ENCODE results near the gene TRMT44.

TRMT44 gene

GRCh38 chr4:8502371-8502770 is 61.8 kb downstream of the TRMT44 start:
- H3K4me2 ChIP-seq (ENCODE audit: low read length) = no peak overlapping the region
- no peaks in the 10 kb centered on the region for H3K4me1 ChIP-seq (ENCODE audit: low read length)
- H3K36me3 ChIP-seq (replicated peaks; ENCODE audit: low read depth, low read length) = no peaks in the 10 kb centered on the region
- no peaks in the 10 kb centered on the region for H3K27me3 ChIP-seq (ENCODE audit: low read depth, low read length)
- no peak overlapping the region for H3K4me3 ChIP-seq (ENCODE audit: low read length)
- H3K79me2 ChIP-seq (ENCODE audit: low read length) = no peaks in the 10 kb centered on the region
- no peak overlapping the region for H3K27ac ChIP-seq (ENCODE audit: low read length)
- TF ChIP-seq CTCF (IDR thresholded peaks at IDR 0.05; ENCODE audit: low read depth, low read length) = no peak
- no peak for TF ChIP-seq EZH2phosphoT487 (IDR thresholded peaks at IDR 0.05; ENCODE audit: low read depth)
- H3K9ac ChIP-seq (ENCODE audit: low read length) = no peak overlapping the region
- no peaks in the 10 kb centered on the region for H3K9me3 ChIP-seq (ENCODE audit: insufficient read depth, low read length)
- no peak overlapping the region for H2AFZ ChIP-seq (ENCODE audit: low read depth, low read length)
- H4K20me1 ChIP-seq (ENCODE audit: insufficient read depth, low read length) = no peaks in the 10 kb centered on the region

GRCh38 chr4:8502836-8503585 is 62.4 kb downstream of the TRMT44 start:
- Histone ChIP-seq H2AFZ (ENCODE audit: low read depth, low read length) (no peak overlapping the region), H3K79me2 (ENCODE audit: low read length) (no peaks in the 10 kb centered on the region), H3K4me3 (ENCODE audit: low read length) (no peak overlapping the region), H3K9me3 (ENCODE audit: insufficient read depth, low read length) (no peaks in the 10 kb centered on the region), H3K4me1 (ENCODE audit: low read length) (no peaks in the 10 kb centered on the region), H3K9ac (ENCODE audit: low read length) (no peak overlapping the region), H3K36me3 (replicated peaks; ENCODE audit: low read depth, low read length) (no peaks in the 10 kb centered on the region), H3K4me2 (ENCODE audit: low read length) (no peak overlapping the region), H3K27me3 (ENCODE audit: low read depth, low read length) (no peaks in the 10 kb centered on the region), H4K20me1 (ENCODE audit: insufficient read depth, low read length) (no peaks in the 10 kb centered on the region), H3K27ac (ENCODE audit: low read length) (no peak overlapping the region)
- TF ChIP-seq CTCF (IDR thresholded peaks at IDR 0.05; ENCODE audit: low read depth, low read length) (no peak), EZH2phosphoT487 (IDR thresholded peaks at IDR 0.05; ENCODE audit: low read depth) (no peak)

- Histone ChIP-seq H3K27me3 (ENCODE audit: low read depth, low read length) (no peaks in the 10 kb centered on the region), H3K27ac (ENCODE audit: low read length) (no peak overlapping the region), H3K79me2 (ENCODE audit: low read length) (no peaks in the 10 kb centered on the region), H3K4me2 (ENCODE audit: low read length) (no peak overlapping the region), H3K36me3 (replicated peaks; ENCODE audit: low read depth, low read length) (no peaks in the 10 kb centered on the region), H4K20me1 (ENCODE audit: insufficient read depth, low read length) (no peaks in the 10 kb centered on the region), H3K9ac (ENCODE audit: low read length) (no peak overlapping the region), H3K4me1 (ENCODE audit: low read length) (no peaks in the 10 kb centered on the region), H3K9me3 (ENCODE audit: insufficient read depth, low read length) (no peaks in the 10 kb centered on the region), H2AFZ (ENCODE audit: low read depth, low read length) (no peak overlapping the region), H3K4me3 (ENCODE audit: low read length) (no peak overlapping the region)
- no peak for TF ChIP-seq CTCF (IDR thresholded peaks at IDR 0.05; ENCODE audit: low read depth, low read length)
- no peak for TF ChIP-seq EZH2phosphoT487 (IDR thresholded peaks at IDR 0.05; ENCODE audit: low read depth)
These were observed 63.2 kb downstream of the TRMT44 start for GRCh38 chr4:8503801-8504200.

GRCh38 chr4:8504279-8505007 is 63.9 kb downstream of the TRMT44 start:
- H3K9ac ChIP-seq (ENCODE audit: low read length) = no peak overlapping the region
- no peak overlapping the region for H3K4me2 ChIP-seq (ENCODE audit: low read length)

More at GRCh38 chr4:8504279-8505007, 63.9 kb downstream of the TRMT44 start:
- no peak overlapping the region for H2AFZ ChIP-seq (ENCODE audit: low read depth, low read length)
- H3K27ac ChIP-seq (ENCODE audit: low read length) = no peak overlapping the region
- no peaks in the 10 kb centered on the region for H3K27me3 ChIP-seq (ENCODE audit: low read depth, low read length)
- TF ChIP-seq CTCF (IDR thresholded peaks at IDR 0.05; ENCODE audit: low read depth, low read length) = no peak
- no peak for TF ChIP-seq EZH2phosphoT487 (IDR thresholded peaks at IDR 0.05; ENCODE audit: low read depth)
- H3K36me3 ChIP-seq (replicated peaks; ENCODE audit: low read depth, low read length) = no peaks in the 10 kb centered on the region
- H3K4me1 ChIP-seq (ENCODE audit: low read length) = no peaks in the 10 kb centered on the region
- no peaks in the 10 kb centered on the region for H3K79me2 ChIP-seq (ENCODE audit: low read length)
- H3K4me3 ChIP-seq (ENCODE audit: low read length) = no peak overlapping the region
- no peaks in the 10 kb centered on the region for H4K20me1 ChIP-seq (ENCODE audit: insufficient read depth, low read length)
- H3K9me3 ChIP-seq (ENCODE audit: insufficient read depth, low read length) = no peaks in the 10 kb centered on the region

All from OCI-LY3 (cell line).